ENCODE measurements around the gene CEMIP. TPM values are rescaled to one million over a fixed set of nuclear protein-coding genes. Genes with fewer than 3 reads are reported as not detected.

CEMIP gene
- total RNA-seq, 1 experiment from 2014 or later = 3.5 TPM

GRCh38 chr15:80730926-80731325, 48.2 kb upstream of the CEMIP start:
- no peak for DNase-seq (ENCODE audit: low read depth, low spot score)
- POLR2A ChIA-PET = no interaction called here
- Histone ChIP-seq H3K79me2 (ENCODE audit: insufficient read depth, low read length) (peaks cover 78% of the 10 kb centered on the region), H3K4me2 (ENCODE audit: low read length) (no peak overlapping the region), H3K9me2 (ENCODE audit: insufficient read depth) (no peaks in the 10 kb centered on the region), H4K20me1 (ENCODE audit: insufficient read depth) (no peaks in the 10 kb centered on the region), H3K9me3 (ENCODE audit: control insufficient read depth in 1 of 2, insufficient read depth in 1 of 2, low read depth in 1 of 2, low read length in 2 of 2) (no peaks in the 10 kb centered on the region), H3K27ac (ENCODE audit: low read depth, low read length) (no peak overlapping the region), H3K4me3 (replicated peaks in 1 of 2; ENCODE audit: low read depth in 1 of 2, low read length in 2 of 2) (no peak overlapping the region), H3K36me3 (ENCODE audit: control insufficient read depth in 1 of 2, insufficient read depth in 2 of 2, low read length in 2 of 2) (no peaks in the 10 kb centered on the region), H3K9ac (ENCODE audit: low read length) (no peak overlapping the region), H2AFZ (ENCODE audit: low read depth, low read length, poor library complexity, severe bottlenecking) (no peak overlapping the region), H3K27me3 (ENCODE audit: insufficient read depth, low read length) (no peaks in the 10 kb centered on the region), H3K4me1 (ENCODE audit: control insufficient read depth in 1 of 2, insufficient read depth in 2 of 2, low read length in 2 of 2) (no peaks in the 10 kb centered on the region)
- CTCF ChIA-PET = no interaction called here
- ATAC-seq = no peak
- RAD21 ChIA-PET (ENCODE audit: low non-redundant PET in 1 of 2, low total read pairs in 2 of 2, uncharacterized antibody in 2 of 2, unreplicated experiment in 2 of 2) = no interaction called here
- no TSS peak for BruUV-seq (replicated peaks)
- intact Hi-C loops (cut with micrococcal nuclease) = no loop called here
- TF ChIP-seq RAD21 (IDR thresholded peaks at IDR 0.05; ENCODE audit: low read depth) = no peak
- TF ChIP-seq JUND (IDR thresholded peaks at IDR 0.05) = no peak
- no peak for TF ChIP-seq FOSL1 (IDR thresholded peaks at IDR 0.05; ENCODE audit: low read depth)
- TF ChIP-seq REST (IDR thresholded peaks at IDR 0.05; ENCODE audit: low read depth) = no peak
- TF ChIP-seq YY1 (IDR thresholded peaks at IDR 0.05; ENCODE audit: extremely low read depth, insufficient replicate concordance, low read depth, low read length) = no peak
- no peak for TF ChIP-seq SP1 (IDR thresholded peaks at IDR 0.05; ENCODE audit: low read depth)
- TF ChIP-seq ZFX (IDR thresholded peaks at IDR 0.05) = no peak
- no peak for TF ChIP-seq ZNF274 (IDR thresholded peaks at IDR 0.05; ENCODE audit: low read depth, low read length)
- no peak for TF ChIP-seq POLR2A (IDR thresholded peaks at IDR 0.05; ENCODE audit: borderline replicate concordance, extremely low read depth, insufficient read depth, insufficient read length)
- TF ChIP-seq POLR2AphosphoS5 (IDR thresholded peaks at IDR 0.05; ENCODE audit: low read depth, low read length) = no peak
- TF ChIP-seq EGR1 (IDR thresholded peaks at IDR 0.05; ENCODE audit: low read depth) = no peak
- no peak for TF ChIP-seq CBX3 (IDR thresholded peaks at IDR 0.05; ENCODE audit: low read depth)
- TF ChIP-seq, protein P1, sequence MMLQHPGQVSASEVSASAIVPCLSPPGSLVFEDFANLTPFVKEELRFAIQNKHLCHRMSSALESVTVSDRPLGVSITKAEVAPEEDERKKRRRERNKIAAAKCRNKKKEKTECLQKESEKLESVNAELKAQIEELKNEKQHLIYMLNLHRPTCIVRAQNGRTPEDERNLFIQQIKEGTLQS (IDR thresholded peaks at IDR 0.05) = no peak
- TF ChIP-seq CEBPB (IDR thresholded peaks at IDR 0.05; ENCODE audit: low read depth) = no peak
- TF ChIP-seq SIN3A (IDR thresholded peaks at IDR 0.05; ENCODE audit: low read depth) = no peak
- no peak for TF ChIP-seq CTCF (IDR thresholded peaks at IDR 0.05 in 2 of 3, conservative IDR thresholded peaks at IDR 0.05 in 1 of 3; ENCODE audit: borderline replicate concordance in 1 of 3, insufficient read depth in 1 of 3, low read depth in 2 of 3, low read length in 2 of 3)
- no peak for TF ChIP-seq SRF (IDR thresholded peaks at IDR 0.05; ENCODE audit: low read depth)
- TF ChIP-seq ELF1 (IDR thresholded peaks at IDR 0.05; ENCODE audit: borderline replicate concordance, low read depth) = no peak
- TF ChIP-seq TCF7L2 (IDR thresholded peaks at IDR 0.05; ENCODE audit: borderline replicate concordance, extremely low read depth, insufficient read depth, insufficient read length) = no peak

All from HCT116 (cell line).